ENCODE measurements around the gene POMC.
A peak's percentile ranks its signal among the peaks of the same experiment; 100 is the strongest.
"Not testable (repeated sequence)": the region's sequence is repeated elsewhere in the genome, so short reads cannot be mapped to it uniquely, and the experiment has no call there.

The POMC gene

GRCh38 chr2:25141120-25141519, 27.3 kb downstream of the POMC start:
- no peak for DNase-seq (ENCODE audit: insufficient read length, low spot score)
- FAIRE-seq: no peak

- not testable (repeated sequence) for FAIRE-seq; DNase-seq (ENCODE audit: insufficient read length, low spot score)
Observed at GRCh38 chr2:25140535-25140934, 27.8 kb downstream of the POMC start.

GRCh38 chr2:25132693-25133092, 35.7 kb downstream of the POMC start:
- DNase-seq (ENCODE audit: insufficient read length, low spot score) (no peak), FAIRE-seq (no peak)

DNA sequence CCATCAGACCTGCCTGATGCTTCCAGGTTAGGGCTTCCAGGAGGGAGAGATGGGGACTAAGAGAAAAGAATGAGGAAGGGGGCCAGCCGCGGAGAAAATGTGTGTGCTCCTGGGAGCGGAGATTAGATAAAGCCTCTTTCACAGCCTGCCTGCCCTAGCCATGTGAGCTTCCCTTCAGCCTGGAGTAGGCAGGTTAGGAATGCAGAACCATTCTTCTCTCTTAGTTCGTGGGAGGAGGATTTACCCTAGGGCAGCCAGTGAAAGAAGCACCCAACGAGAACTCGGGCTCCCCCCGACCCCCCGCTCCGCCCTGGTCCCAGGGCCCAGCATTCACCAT, 36.1 kb downstream of the POMC start:
- DNase-seq (ENCODE audit: insufficient read length, low spot score): no peak
- FAIRE-seq: no peak

DNA sequence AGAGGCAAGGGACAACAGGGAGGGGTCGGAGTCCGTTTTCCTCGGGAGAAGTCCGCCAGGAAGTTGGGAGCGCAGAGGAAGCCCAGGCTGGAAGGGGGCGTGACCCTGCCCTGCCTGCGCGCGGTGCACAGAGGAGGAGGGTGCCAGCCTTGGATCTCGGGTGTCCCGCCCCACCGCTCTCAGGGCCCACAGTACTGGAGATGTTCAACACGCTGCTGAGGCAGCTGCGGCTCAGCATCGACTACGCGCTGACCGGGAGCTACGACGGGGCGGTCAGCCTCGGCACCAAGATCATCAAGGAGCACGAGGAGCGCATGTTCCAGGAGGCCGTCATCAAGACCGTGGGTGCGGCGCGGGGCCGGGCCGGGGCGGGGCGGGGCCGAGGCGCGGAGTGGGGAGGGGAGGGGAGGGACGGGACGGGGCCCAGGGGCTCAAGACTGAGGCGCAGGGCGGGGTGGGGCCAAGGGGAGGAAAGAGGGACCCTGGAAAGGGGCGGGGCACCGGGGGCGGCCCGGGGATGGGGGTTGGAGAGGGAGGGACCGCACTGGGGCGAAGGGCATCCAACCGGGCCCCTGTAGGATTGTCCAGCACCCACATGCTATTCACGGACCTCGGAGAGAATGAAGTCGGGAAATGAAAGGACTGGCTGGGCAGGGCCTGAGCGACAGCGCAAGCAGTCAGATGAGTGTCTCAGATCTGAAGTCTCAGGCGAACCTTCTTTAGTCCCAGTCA, 36.6 kb downstream of the POMC start:
- FAIRE-seq: no peak
- DNase-seq (ENCODE audit: insufficient read length, low spot score): no peak

- no peak for DNase-seq (ENCODE audit: insufficient read length, low spot score)
- no peak for FAIRE-seq
Observed at GRCh38 chr2:25131253-25131566, 37.2 kb downstream of the POMC start.

GRCh38 chr2:25129901-25130520, 38.4 kb downstream of the POMC start:
- DNase-seq (ENCODE audit: insufficient read length, low spot score) (no peak), FAIRE-seq (no peak)

DNA sequence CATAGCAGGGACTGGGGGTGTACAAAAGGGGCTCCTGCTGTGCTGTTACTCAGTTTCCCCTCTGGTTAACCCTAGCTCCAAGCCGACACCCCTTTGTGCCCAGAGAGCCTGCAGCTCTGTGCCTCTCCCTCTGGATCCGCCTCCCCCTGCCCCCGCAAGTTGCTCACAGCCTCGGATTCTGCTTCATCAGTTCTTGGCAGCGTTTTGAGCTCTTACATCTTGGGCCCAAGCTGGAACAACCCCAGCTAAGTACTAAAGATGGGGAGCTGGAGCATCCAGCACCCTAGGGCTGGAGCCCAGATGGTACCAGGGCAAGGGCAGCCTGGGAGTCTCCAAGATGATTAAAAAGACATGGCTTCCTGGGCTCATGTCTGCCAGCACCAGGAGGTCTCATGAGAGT, 40.7 kb downstream of the POMC start:
- DNase-seq (ENCODE audit: insufficient read length, low spot score) (no peak), FAIRE-seq (no peak)

DNA sequence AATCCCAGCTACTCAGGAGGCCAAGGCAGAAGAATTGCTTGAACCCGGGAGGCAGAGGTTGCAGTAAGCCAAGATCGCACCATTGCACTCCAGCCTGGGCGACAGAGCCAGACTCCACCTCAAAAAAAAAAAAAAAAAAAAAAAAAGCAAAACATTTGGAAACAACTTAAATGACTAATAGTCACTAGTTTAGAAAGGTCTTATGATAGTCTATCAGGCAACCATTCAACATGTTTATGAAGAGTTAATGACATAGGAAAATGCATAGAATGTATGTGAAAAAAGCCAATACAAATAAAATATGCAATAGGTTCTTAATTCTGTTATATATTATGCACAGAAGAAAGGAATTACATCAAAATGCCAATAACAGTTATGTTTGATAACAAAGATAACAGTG, 41.3 kb downstream of the POMC start:
- not testable (repeated sequence) for FAIRE-seq; DNase-seq (ENCODE audit: insufficient read length, low spot score)

- DNase-seq (ENCODE audit: insufficient read length, low spot score) (no peak), FAIRE-seq (no peak)
Observed at GRCh38 chr2:25125976-25126375, 42.4 kb downstream of the POMC start.

DNA sequence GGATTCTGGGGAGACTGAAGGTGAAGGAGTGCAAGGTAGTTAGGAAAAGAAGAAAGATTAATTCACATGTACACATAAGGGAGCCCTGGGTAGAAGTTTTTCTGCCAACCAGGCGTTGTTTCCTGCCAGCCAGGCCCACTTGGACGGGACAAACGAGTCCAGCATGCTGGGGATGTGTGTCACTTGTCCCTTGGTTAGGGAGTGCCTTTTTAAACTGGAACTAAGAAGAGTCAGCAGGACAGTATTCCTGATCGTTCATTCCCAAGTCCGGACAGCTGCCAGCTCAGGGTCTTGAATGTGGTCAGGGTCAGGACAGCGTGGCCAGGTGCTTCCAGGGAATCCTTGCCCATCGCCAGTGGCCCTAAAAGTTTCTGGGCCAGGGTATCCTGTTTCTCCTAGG, 43.2 kb downstream of the POMC start:
- FAIRE-seq: no peak
- DNase-seq (ENCODE audit: insufficient read length, low spot score): no peak

DNA sequence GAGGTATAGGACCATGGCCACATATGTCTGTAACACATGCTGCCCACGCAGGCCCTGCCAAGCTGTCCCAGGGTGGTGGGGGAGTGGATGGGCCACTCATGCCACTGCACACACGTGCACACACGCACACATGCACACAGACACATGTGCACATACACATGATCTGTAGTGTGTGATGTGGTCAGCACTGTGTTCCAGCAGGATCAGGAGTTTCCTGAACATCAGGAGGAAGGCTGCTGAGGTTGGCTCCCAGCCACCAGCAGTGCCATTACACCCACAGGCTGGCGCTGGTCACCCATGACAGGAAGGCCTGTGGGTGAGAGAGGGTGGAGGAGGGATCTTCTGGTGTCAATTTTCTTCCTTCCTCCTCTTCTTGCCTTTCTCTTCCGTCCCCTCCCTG, 44.7 kb downstream of the POMC start:
- DNase-seq (ENCODE audit: insufficient read length, low spot score): no peak
- peak; percentile 89 for FAIRE-seq

DNA sequence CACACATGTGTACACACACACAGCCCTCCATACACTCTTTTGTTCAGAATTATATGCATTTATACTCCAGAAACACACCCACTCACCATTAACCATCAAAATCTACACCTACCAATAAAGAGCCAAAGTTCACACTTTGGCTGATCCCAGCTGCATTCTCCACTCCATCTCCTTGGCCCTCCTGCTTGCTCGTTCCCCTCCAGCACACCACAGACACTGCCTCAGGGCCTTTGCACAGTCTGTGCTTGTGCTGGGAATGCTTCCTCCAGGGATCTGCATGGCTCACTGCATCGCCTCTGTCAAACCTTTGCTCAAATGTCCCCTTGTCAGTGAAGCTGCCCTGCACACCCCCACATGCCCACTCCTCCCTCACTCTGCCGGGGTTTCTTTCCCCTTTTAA, 46.0 kb downstream of the POMC start:
- no peak for DNase-seq (ENCODE audit: insufficient read length, low spot score)
- no peak for FAIRE-seq

DNA sequence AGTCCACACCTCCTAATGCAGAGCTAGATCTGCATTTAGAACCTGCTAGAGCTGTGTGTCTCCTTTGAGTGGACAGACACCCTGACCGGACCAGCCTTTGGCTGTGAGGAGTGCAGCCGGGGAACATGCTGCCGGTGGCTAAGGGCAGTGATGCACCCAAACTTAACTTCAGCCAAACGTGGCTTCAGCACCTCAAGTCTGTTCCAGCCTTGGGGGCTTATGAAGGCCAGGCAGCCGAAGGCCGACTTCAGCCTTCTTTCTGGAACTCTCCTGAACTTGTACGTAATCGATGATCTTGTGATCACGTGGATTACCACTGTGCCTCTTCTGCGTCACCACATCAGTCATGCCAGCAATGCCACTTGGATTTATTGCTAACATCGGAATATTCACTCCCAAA, 49.1 kb downstream of the POMC start:
- DNase-seq (ENCODE audit: insufficient read length, low spot score) (no peak), FAIRE-seq (no peak)

DNA sequence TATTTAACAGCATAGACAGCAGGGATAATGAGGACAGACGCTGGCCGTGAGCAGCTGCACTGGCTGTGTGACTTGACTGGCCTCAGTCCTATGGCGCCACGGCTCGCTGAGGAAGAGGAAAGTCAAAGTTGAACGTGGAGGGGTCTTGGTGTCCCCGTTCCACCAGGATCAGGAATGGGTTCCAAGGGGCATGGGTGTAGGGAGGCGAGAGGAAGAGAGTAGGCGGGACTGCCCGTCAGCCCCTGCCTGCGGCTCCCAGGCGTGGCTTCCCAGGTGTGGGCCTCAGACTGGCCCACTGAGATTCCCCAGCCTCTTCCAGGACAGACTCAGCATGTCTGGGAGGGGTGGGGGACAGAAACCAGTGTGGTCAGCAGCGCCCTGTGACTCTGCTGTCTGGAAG, 51.4 kb downstream of the POMC start:
- DNase-seq (ENCODE audit: insufficient read length, low spot score) (no peak), FAIRE-seq (no peak)

DNA sequence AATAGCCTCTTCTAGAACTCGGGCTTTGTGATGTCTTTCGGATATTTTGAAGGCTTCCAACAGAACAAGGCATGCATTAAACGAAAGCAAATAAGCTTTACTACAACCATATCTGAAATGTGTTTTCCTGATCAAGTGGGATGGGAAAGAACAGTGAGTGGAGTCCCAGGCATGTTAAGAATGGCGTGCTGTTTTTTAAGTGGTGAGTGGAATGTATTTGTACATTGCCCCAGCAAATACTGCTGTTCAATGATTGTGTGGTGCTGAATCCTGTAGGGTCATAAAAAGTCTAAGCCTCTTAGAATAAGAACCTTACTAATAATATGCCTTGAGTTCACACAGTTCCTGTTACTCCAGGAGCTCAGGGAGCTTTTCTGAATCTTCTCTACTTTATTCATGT, 52.5 kb downstream of the POMC start:
- DNase-seq (ENCODE audit: insufficient read length, low spot score) (no peak), FAIRE-seq (no peak)

DNA sequence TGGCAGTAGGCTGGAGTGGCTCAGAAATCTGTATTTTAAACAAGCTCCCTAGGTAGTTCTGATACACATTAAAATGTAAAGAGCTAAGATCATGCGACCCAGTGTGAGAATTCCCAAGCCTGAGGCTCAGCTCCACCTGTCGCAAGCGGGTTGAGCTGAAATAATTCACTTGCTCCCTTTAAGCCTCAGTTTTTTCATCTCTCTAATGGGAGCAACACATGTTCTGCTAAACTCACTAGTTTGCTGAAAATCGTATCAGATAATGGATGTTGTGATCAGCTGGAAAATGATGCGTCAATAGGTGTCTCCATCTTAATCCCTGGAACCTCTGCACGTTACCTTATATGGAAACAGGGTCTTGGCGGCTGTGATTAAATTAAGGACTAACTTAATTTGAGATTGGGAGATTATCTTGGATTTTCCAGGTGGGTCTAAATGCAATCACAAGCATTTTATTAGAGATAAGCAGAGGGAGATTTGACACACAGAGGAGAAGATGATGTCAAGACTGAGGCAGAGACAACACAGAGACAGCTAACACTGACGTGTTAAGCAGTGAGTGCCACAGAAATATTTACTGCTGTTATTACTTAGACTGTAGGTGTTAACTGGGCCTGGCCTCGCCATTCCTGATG, 53.0 kb downstream of the POMC start:
- DNase-seq (ENCODE audit: insufficient read length, low spot score) (no peak), FAIRE-seq (no peak)

- no peak for FAIRE-seq
- no peak for DNase-seq (ENCODE audit: insufficient read length, low spot score)
Observed at GRCh38 chr2:25112113-25112512, 56.3 kb downstream of the POMC start.

Data from HTR-8/SVneo (cell line).